Panc1 (cell line): Measurements from ENCODE around the gene IQSEC2. TPM values are rescaled to one million over a fixed set of nuclear protein-coding genes. Genes with fewer than 3 reads are reported as not detected.

Source experiments
- ATAC-seq: fragments of 200-7000 bp; cut with Tn5 transposase; 2 replicates; pipeline ENCODE4 v1.9.1; 2020; ENCODE audit warnings: mild to moderate bottlenecking, moderate library complexity
- BruUV-seq: library from RNA; stranded (reverse); fragments of 400-500 nt; replicated peaks from 2 replicates; lab custom pipeline; 2021; lab: Mats Ljungman, UMichigan
- CTCF ChIA-PET: fragments of 300-600 bp; sonication (Branson Sonifier 250); formaldehyde crosslinking; loops from one replicate; lab custom pipeline; 2022; ENCODE audit warnings: antibody characterized with exemption; lab: Charles Lee
- POLR2A ChIA-PET: fragments of 300-600 bp; sonication (Branson Sonifier 250); formaldehyde crosslinking; loops from one replicate; lab custom pipeline; 2022; ENCODE audit warnings: antibody characterized with exemption; lab: Charles Lee
- DNase-seq: peaks from one replicate; pipeline ENCODE4 v3.0.0-alpha.2; 2010; ENCODE audit warnings: low read depth, low spot score
- H3K27ac ChIP-seq: 2 replicates; pipeline ENCODE4 v1.5.1; 2011; ENCODE audit warnings: mild to moderate bottlenecking, low read length, inconsistent platforms
- H3K27me3 ChIP-seq: fragments of 200-500 bp; sonication (Bioruptor generic); 2 replicates; pipeline ENCODE4 v1.6.0; 2014; ENCODE audit warnings: low read length, inconsistent platforms; ENCODE audit not compliant: control insufficient read depth, insufficient read depth
- H3K36me3 ChIP-seq: fragments of 200-500 bp; sonication (Bioruptor generic); 2 replicates; pipeline ENCODE4 v1.5.1; 2014; ENCODE audit warnings: inconsistent platforms, mild to moderate bottlenecking, low read length, moderate library complexity; ENCODE audit not compliant: control insufficient read depth, insufficient read depth
- H3K4me1 ChIP-seq: 2 replicates; pipeline ENCODE4 v1.5.1; 2011; ENCODE audit warnings: inconsistent platforms, mild to moderate bottlenecking, low read length, moderate library complexity; ENCODE audit not compliant: control insufficient read depth, insufficient read depth
- H3K4me3 ChIP-seq, 2 experiments: 2 replicates each; pipeline ENCODE4 v1.5.1; 2011 to 2012; ENCODE audit warnings: low read depth in 2 of 2, low read length in 2 of 2, mild to moderate bottlenecking in 2 of 2, inconsistent platforms in 1 of 2, moderate library complexity in 1 of 2
- H3K9me3 ChIP-seq: fragments of 200-500 bp; sonication (Bioruptor generic); 2 replicates; pipeline ENCODE4 v1.5.1; 2014; ENCODE audit warnings: low read depth, mild to moderate bottlenecking, inconsistent platforms, low read length, moderate library complexity; ENCODE audit not compliant: control insufficient read depth, insufficient read depth
- POLR2AphosphoS5 ChIP-seq: IDR thresholded peaks from 2 replicates; pipeline ENCODE4 v1.6.1; 2012; ENCODE audit warnings: mild to moderate bottlenecking, low read depth, low read length, moderate library complexity
- SIN3A ChIP-seq: IDR thresholded peaks from 2 replicates; pipeline ENCODE4 v1.6.1; 2012; ENCODE audit warnings: low read depth, mild to moderate bottlenecking, low read length, moderate library complexity, borderline replicate concordance; ENCODE audit not compliant: insufficient read depth
- TCF7L2 ChIP-seq: IDR thresholded peaks from 2 replicates; pipeline ENCODE4 v1.6.1; 2011; ENCODE audit warnings: mild to moderate bottlenecking, low read depth, low read length, inconsistent platforms
- in situ Hi-C: cut with HindIII; loops from 2 replicates; pipeline ENCODE4 v1.10.0; 2016; ENCODE audit warnings: low sequenced_read_pairs, low pct_unique_long_range_greater_than_20kb
- intact Hi-C: fragments of 100-400 bp; cut with micrococcal nuclease; formaldehyde crosslinking; loops from one replicate; pipeline ENCODE4 v1.10.0; 2022; ENCODE audit not compliant: unreplicated experiment
- total RNA-seq: library from RNA; stranded (reverse); gene quantifications from one replicate; pipeline ENCODE4 v1.2.1, GENCODE V29; 2021; ENCODE audit not compliant: unreplicated experiment
- TF ChIP-seq, protein P1 (sequence below), 2 experiments: IDR thresholded peaks; 2 replicates each; pipeline ENCODE4 v1.6.1; 2011 to 2012; ENCODE audit warnings: low read depth in 2 of 2, control low read depth in 1 of 2, low read length in 1 of 2, mild to moderate bottlenecking in 1 of 2, moderate library complexity in 1 of 2; ENCODE audit not compliant: insufficient read depth in 1 of 2
- TF ChIP-seq, protein P2 (sequence below): fragments of 450-650 bp; IDR thresholded peaks from 2 replicates; pipeline ENCODE4 v1.5.1; 2017; ENCODE audit warnings: mild to moderate bottlenecking

IQSEC2 gene
- total RNA-seq, 1 experiment from 2014 or later, result 38.8 TPM

DNA sequence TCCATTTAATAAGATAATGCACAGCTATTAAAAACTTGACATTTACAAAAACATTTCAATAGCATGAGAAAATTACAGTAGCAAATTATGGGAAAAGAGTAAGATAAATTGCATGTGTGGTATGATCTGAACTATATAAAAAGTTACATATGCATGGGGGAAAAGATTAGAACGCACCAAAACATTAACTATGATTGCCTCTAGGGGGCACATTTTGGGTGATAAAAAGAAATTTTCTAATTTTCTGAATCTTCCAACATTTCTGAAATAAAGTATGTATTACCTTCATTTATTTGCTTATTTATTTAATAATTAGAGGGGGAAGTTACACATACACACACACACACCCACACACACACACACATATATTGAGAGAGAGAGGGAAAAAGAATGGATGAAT, 36.8 kb downstream of the IQSEC2 start:
- POLR2A ChIA-PET, result interaction anchor here (0.7 kb wide), 1 partner anchor 86 kb away, joined by 10 read pairs; no protein-coding TSS in a partner anchor
- CTCF ChIA-PET, result interaction anchor here (1.2 kb wide), 2 partner anchors 17 to 19 kb away, joined by 3 to 4 read pairs; no protein-coding TSS in a partner anchor
- ATAC-seq (no peak), DNase-seq (no peak)
- no peaks in the 10 kb centered on the region for H3K4me1 ChIP-seq
- H3K9me3 ChIP-seq, result no peaks in the 10 kb centered on the region
- TF ChIP-seq, protein P1, sequence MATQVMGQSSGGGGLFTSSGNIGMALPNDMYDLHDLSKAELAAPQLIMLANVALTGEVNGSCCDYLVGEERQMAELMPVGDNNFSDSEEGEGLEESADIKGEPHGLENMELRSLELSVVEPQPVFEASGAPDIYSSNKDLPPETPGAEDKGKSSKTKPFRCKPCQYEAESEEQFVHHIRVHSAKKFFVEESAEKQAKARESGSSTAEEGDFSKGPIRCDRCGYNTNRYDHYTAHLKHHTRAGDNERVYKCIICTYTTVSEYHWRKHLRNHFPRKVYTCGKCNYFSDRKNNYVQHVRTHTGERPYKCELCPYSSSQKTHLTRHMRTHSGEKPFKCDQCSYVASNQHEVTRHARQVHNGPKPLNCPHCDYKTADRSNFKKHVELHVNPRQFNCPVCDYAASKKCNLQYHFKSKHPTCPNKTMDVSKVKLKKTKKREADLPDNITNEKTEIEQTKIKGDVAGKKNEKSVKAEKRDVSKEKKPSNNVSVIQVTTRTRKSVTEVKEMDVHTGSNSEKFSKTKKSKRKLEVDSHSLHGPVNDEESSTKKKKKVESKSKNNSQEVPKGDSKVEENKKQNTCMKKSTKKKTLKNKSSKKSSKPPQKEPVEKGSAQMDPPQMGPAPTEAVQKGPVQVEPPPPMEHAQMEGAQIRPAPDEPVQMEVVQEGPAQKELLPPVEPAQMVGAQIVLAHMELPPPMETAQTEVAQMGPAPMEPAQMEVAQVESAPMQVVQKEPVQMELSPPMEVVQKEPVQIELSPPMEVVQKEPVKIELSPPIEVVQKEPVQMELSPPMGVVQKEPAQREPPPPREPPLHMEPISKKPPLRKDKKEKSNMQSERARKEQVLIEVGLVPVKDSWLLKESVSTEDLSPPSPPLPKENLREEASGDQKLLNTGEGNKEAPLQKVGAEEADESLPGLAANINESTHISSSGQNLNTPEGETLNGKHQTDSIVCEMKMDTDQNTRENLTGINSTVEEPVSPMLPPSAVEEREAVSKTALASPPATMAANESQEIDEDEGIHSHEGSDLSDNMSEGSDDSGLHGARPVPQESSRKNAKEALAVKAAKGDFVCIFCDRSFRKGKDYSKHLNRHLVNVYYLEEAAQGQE (IDR thresholded peaks at IDR 0.05; ENCODE audit: insufficient read depth in 1 of 2, low read depth in 2 of 2, low read length in 1 of 2), result no peak
- TF ChIP-seq, protein P2, sequence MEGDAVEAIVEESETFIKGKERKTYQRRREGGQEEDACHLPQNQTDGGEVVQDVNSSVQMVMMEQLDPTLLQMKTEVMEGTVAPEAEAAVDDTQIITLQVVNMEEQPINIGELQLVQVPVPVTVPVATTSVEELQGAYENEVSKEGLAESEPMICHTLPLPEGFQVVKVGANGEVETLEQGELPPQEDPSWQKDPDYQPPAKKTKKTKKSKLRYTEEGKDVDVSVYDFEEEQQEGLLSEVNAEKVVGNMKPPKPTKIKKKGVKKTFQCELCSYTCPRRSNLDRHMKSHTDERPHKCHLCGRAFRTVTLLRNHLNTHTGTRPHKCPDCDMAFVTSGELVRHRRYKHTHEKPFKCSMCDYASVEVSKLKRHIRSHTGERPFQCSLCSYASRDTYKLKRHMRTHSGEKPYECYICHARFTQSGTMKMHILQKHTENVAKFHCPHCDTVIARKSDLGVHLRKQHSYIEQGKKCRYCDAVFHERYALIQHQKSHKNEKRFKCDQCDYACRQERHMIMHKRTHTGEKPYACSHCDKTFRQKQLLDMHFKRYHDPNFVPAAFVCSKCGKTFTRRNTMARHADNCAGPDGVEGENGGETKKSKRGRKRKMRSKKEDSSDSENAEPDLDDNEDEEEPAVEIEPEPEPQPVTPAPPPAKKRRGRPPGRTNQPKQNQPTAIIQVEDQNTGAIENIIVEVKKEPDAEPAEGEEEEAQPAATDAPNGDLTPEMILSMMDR, result peak; percentile 28; the same call in 1 of the 2 replicates
- in situ Hi-C loops (no loop called here), intact Hi-C loops (no loop called here)
- H3K36me3 ChIP-seq, result no peaks in the 10 kb centered on the region
- no peak overlapping the region for H3K27ac ChIP-seq
- no peaks in the 10 kb centered on the region for H3K27me3 ChIP-seq
- no peak overlapping the region for H3K4me3 ChIP-seq
- no TSS peak for BruUV-seq

DNA sequence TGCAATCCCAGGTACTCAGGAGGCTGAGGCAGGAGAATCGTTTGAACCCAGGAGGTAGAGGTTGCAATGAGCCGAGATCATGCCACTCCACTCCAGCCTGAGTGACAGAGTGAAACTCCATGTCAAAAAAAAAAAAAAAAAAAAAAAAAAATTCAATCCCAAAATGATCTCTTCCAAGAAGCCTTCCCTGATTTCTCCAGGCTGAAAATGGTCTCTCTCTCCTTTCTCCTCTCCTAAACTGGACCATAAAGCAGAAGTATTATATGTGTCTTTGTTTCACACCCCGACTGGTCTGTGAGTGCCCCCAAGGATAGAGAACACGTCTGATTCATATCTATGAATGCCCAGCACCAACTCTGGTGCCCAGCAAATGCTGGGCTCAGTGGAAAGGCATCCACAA, 39.1 kb downstream of the IQSEC2 start:
- CTCF ChIA-PET, result no interaction called here
- no TSS peak for BruUV-seq
- no peak overlapping the region for H3K4me3 ChIP-seq
- DNase-seq (no peak), ATAC-seq (no peak)
- H3K4me1 ChIP-seq, result no peaks in the 10 kb centered on the region
- no peaks in the 10 kb centered on the region for H3K27me3 ChIP-seq
- H3K9me3 ChIP-seq, result no peaks in the 10 kb centered on the region
- in situ Hi-C loops, result no loop called here
- no peak for TF ChIP-seq POLR2AphosphoS5
- TF ChIP-seq TCF7L2, result no peak
- TF ChIP-seq, protein P2, result no peak
- no peak for TF ChIP-seq SIN3A
- TF ChIP-seq, protein P1 (IDR thresholded peaks at IDR 0.05; ENCODE audit: insufficient read depth in 1 of 2, low read depth in 2 of 2, low read length in 1 of 2), result no peak
- H3K27ac ChIP-seq, result no peak overlapping the region
- intact Hi-C loops, result no loop called here
- no peaks in the 10 kb centered on the region for H3K36me3 ChIP-seq
- POLR2A ChIA-PET, result no interaction called here
